Measurements from ENCODE around the gene HOGA1.
"Not testable (repeated sequence)": the region's sequence is repeated elsewhere in the genome, so short reads cannot be mapped to it uniquely, and the experiment has no call there.

Gene HOGA1

DNA sequence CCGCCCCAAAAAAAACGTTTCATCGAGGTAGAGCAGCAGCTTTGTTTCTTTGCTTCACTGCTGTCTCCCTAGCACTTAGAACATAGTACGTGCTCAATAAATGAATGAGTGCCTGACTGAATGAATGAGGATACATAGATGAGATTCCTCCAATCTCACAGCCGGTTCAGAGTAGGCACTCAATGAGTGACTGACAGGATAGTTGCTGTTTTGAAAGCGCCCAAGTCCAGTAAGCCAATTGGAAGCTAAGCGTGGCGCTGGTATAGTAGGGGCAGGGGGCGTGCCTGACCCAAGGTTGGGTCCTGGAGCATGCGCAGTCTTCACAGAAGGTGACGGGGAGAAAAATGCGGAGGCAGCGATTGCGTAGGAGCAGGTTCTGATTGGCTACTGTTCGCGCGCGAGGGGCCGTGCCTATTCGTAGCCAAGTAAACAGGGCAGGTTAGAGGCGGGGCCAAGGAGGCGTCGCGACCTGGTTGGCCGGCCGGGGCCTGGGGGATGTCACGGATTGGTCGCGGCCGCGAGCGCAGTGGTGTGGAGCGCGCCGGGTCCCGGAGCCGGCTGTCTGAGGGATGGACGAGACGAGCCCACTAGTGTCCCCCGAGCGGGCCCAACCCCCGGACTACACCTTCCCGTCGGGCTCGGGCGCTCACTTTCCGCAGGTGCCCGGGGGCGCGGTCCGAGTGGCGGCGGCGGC is 56.1 kb downstream of the HOGA1 start, which contains the start of gene PI4K2A:
PI4K2A (plus strand) TSS at position 498 of the 694 bp plus-strand sequence; CDS start at position 570, 72 bp downstream.
- H3K4me3 ChIP-seq (ENCODE audit: low read depth, low read length): peak within 1 kb of the TSS; percentile 81
- peak; percentile 100 for DNase-seq (ENCODE audit: low read depth)
- TF ChIP-seq, protein P1, sequence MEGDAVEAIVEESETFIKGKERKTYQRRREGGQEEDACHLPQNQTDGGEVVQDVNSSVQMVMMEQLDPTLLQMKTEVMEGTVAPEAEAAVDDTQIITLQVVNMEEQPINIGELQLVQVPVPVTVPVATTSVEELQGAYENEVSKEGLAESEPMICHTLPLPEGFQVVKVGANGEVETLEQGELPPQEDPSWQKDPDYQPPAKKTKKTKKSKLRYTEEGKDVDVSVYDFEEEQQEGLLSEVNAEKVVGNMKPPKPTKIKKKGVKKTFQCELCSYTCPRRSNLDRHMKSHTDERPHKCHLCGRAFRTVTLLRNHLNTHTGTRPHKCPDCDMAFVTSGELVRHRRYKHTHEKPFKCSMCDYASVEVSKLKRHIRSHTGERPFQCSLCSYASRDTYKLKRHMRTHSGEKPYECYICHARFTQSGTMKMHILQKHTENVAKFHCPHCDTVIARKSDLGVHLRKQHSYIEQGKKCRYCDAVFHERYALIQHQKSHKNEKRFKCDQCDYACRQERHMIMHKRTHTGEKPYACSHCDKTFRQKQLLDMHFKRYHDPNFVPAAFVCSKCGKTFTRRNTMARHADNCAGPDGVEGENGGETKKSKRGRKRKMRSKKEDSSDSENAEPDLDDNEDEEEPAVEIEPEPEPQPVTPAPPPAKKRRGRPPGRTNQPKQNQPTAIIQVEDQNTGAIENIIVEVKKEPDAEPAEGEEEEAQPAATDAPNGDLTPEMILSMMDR (conservative IDR thresholded peaks at IDR 0.05; ENCODE audit: low read depth, low read length): no peak

DNA sequence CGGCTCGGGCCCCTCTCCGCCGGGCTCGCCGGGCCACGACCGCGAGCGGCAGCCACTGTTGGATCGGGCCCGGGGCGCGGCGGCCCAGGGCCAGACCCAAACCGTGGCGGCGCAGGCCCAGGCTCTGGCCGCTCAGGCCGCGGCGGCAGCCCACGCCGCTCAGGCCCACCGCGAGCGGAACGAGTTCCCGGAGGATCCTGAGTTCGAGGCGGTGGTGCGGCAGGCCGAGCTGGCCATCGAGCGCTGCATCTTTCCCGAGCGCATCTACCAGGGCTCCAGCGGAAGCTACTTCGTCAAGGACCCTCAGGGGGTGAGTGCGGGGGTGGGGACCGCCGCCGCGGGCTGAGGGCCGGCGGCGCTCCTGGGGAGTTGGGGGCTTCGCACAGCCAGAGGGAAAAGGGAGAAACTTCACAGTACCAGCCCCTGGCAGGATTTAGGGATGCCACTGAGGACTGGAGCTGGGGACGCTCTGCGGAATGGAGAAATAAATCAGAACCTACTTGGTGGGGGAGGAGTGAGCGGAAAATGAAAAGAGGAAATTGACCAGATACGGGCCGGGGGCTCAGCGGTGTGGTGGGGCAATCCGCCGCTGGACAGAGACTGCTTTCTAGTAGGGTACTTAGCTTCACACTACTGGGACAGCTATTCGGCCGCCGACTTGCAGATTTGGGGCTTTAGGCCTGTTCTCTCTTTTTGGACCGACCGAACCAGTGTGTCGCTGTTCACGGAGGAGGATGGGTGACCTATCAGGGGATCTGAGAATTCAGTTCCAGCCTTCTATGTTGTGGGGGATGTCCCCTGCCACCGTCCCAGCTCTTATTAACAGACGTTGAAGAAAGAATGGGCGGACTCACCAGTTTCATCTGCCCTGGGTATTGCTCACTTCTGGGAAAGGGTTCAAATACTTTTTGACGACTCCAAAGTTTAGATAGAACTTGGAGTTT is 57.0 kb downstream of the HOGA1 start:
- TF ChIP-seq, protein P1 (conservative IDR thresholded peaks at IDR 0.05; ENCODE audit: low read depth, low read length): peak; percentile 2
- H3K4me3 ChIP-seq (ENCODE audit: low read depth, low read length): peak overlapping the region; percentile 81
- peak; percentile 52 for DNase-seq (ENCODE audit: low read depth)

DNA sequence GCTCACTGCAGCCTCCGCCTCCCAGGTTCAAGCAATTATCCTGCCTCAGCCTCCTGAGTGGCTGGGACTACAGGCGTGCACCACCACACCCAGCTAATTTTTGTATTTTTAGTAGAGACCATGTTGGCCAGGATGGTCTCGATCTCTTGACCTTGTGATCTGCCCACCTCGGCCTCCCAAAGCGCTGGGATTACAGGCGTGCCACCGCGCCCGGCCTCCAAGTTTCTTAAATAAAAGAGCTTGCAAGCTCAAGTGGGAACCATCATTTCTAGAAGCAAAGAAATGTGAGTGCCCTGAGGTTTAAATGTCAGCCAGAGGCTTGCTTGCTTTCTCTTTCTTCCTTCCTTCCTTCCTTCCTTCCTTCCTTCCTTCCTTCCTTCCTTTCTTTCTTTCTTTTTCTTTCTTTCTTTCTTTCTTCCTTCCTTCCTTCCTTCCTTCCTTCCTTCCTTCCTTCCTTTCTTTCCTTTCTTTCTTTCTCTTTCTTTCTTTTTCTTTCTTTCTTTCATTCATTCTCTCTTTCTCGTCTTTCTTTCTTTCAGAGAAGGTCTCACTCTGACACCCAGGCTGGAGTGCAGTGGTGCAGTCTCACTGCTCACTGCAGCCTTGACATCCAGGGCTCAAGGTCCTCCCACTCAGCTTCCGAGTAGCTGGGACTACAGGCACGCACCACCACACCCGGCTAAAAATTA is 58.4 kb downstream of the HOGA1 start:
- H3K4me3 ChIP-seq (ENCODE audit: low read depth, low read length); DNase-seq (ENCODE audit: low read depth): not testable (repeated sequence)

DNA sequence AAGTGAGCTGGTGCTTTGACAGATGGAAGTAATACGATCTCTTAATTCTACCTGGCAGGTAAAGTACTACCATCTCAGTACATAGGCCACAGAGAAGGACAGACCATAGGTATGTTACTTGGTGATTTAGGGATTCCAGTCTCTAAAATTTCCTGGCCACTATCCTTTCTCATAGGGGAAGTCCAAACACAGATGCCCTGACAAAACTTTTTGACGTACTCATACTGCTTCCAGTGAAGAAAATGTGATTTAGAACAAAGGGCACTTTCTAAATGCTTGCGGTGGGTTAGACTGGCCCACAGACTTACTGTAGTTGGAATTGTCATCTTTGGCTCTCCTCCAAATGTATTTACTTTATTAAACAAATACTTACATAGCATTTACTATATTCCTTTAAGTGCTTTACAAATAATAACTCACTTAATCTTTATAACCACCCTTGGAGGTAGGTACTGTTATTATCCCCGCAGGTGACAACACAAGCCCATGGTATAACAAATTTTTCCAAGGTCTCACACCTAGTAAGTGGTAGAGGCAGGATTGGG is 59.3 kb downstream of the HOGA1 start:
- no peak for DNase-seq (ENCODE audit: low read depth)
- TF ChIP-seq, protein P1 (conservative IDR thresholded peaks at IDR 0.05; ENCODE audit: low read depth, low read length): no peak
- no peak overlapping the region for H3K4me3 ChIP-seq (ENCODE audit: low read depth, low read length)

DNA sequence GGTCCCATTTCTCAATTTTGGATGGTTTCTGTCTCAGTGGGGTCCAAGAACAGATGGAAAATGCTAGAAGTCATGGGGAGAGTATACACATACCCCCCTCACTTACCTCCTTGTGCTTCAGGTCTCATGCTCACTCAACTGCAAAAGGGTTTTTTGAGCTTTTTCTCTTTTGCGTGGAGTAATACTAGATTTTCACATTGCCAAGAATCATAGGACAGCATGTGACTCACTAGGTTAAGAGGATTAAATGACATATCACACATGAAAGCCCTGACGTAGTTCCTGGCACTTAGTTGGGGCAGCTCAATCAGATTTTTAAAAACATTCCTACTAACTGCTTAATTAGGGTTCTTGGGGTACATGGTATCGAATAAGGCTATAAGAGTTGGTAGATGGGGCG is 60.7 kb downstream of the HOGA1 start:
- TF ChIP-seq, protein P1 (conservative IDR thresholded peaks at IDR 0.05; ENCODE audit: low read depth, low read length): no peak
- no peak for DNase-seq (ENCODE audit: low read depth)
- no peak overlapping the region for H3K4me3 ChIP-seq (ENCODE audit: low read depth, low read length)

DNA sequence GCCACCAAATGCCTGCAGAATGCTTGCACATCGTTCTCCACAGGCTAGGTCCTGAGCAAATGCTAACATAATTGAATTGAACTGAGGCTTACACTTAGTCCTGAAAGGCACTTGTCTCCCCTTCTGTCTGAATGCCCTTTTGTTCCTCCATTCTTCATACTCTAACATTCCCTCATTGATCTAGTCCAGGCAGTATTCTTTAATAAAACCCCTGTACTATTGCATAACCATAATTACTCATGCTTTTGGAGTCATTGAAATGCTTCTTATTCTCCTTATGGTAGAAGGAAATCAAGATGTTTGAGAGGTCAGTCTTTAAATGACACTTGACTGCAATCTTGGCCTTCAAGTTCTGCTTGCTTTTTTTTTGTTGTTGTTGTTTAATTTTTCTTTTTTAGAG is 63.4 kb downstream of the HOGA1 start:
- peak; percentile 70 for DNase-seq (ENCODE audit: low read depth)
- no peak overlapping the region for H3K4me3 ChIP-seq (ENCODE audit: low read depth, low read length)
- TF ChIP-seq, protein P1 (conservative IDR thresholded peaks at IDR 0.05; ENCODE audit: low read depth, low read length): no peak

Data from choroid plexus epithelial cell (primary cell).